Mucosa of rectum (tissue), 2 donors: ENCODE measurements around the gene LAMA4.

Experiments used
- H3K27ac ChIP-seq, 2 donors: one replicate each; pipeline ENCODE4 v1.7.0; 2013; ENCODE audit warnings: inconsistent platforms in 2 of 2, low read depth in 2 of 2, low read length in 2 of 2
- H3K27me3 ChIP-seq, 2 donors: one replicate each; pipeline ENCODE4 v1.7.0; 2013; ENCODE audit warnings: low read length in 2 of 2; ENCODE audit not compliant: control insufficient read depth in 2 of 2, insufficient read depth in 2 of 2
- H3K36me3 ChIP-seq, 2 donors: one replicate each; pipeline ENCODE4 v1.7.0; 2013; ENCODE audit warnings: low read length in 2 of 2; ENCODE audit not compliant: control insufficient read depth in 2 of 2, insufficient read depth in 2 of 2
- H3K4me1 ChIP-seq, 2 donors: one replicate each; pipeline ENCODE4 v1.7.0; 2013; ENCODE audit warnings: low read length in 2 of 2, mild to moderate bottlenecking in 1 of 2; ENCODE audit not compliant: control insufficient read depth in 2 of 2, insufficient read depth in 2 of 2
- H3K4me3 ChIP-seq, 2 donors: one replicate each; pipeline ENCODE4 v1.7.0; 2013; ENCODE audit warnings: low read length in 2 of 2
- H3K9ac ChIP-seq, 2 donors: one replicate each; pipeline ENCODE4 v1.7.0; 2013; ENCODE audit warnings: low read length in 2 of 2, low read depth in 1 of 2, mild to moderate bottlenecking in 1 of 2
- H3K9me3 ChIP-seq, 2 donors: one replicate each; pipeline ENCODE4 v1.7.0; 2013; ENCODE audit warnings: low read length in 2 of 2; ENCODE audit not compliant: control insufficient read depth in 2 of 2
- donor health status: healthy.
- donor health status: Normal muscosa, but diverticular disease.

The LAMA4 gene

DNA sequence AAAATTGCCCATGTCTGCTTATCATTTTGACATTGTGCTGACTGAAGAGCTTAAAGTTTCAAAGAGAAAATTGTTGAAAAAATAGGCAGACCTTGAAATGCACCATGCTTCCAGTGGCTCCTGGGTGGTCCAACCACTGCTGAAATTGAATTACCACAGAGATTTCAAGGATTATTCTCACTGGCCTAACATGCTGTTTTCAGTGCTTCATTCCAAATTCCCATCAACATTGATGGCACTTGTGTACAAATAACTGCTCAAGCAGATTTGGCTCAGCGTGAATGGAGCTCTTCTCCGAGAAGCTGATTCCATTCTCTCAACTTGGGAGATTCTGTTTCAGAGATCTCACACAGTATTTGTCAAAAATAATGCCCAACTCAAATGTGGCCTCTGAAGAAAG, 75.5 kb downstream of the LAMA4 start:
- H3K4me1 ChIP-seq: no peaks in the 10 kb centered on the region

DNA sequence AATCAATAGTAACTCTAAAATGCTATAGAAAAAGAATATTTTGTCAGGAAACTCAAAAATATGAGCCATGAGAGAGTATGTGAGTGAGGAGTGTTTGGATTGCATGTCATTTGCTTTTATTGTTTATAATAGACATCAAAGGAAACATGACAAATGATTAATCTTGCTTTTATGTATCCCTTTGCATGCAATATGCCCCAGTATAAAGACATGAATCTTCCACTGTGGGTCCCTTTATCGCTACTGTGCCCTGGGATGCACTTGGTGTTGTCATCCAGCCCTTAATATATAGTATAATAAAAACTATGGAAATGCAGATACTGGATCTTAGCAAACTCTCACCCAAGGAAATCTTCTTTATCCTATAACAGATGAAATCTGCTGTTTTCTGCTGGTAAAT, 77.3 kb downstream of the LAMA4 start:
- no peaks in the 10 kb centered on the region for H3K4me1 ChIP-seq
- H3K36me3 ChIP-seq: no peaks in the 10 kb centered on the region
- H3K9me3 ChIP-seq: no peaks in the 10 kb centered on the region
- H3K9ac ChIP-seq: no peak overlapping the region
- no peak overlapping the region for H3K4me3 ChIP-seq
- H3K27me3 ChIP-seq: peaks cover 0 to 3% of the 10 kb centered on the region in 2 donors
- no peak overlapping the region for H3K27ac ChIP-seq

More for the DNA sequence above, 75.5 kb downstream of the LAMA4 start:
- H3K4me3 ChIP-seq: no peak overlapping the region
- no peak overlapping the region for H3K27ac ChIP-seq
- no peaks in the 10 kb centered on the region for H3K9me3 ChIP-seq
- no peak overlapping the region for H3K9ac ChIP-seq
- peaks cover 0 to 3% of the 10 kb centered on the region in 2 donors for H3K27me3 ChIP-seq
- no peaks in the 10 kb centered on the region for H3K36me3 ChIP-seq

DNA sequence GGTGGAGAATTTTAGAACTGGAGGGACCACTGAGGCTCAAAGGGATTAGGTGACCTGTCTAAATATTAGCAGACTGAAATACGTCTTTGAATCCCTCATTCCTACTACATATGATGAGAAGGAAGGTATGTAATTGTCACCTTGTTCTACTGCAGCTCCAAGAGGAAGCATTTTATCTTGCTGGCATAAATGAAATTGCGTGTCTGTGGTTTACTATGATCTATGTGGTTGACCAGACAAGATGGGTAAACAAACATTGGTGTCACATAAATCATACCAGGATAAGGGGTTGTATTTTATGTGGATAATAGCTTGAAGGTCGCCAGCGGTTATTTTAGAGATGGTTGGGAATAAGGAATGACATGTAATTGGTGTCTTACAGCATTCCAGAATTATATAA, 78.2 kb downstream of the LAMA4 start:
- no peak overlapping the region for H3K4me3 ChIP-seq
- no peak overlapping the region for H3K27ac ChIP-seq
- peaks cover 0 to 3% of the 10 kb centered on the region in 2 donors for H3K36me3 ChIP-seq
- peaks cover 0 to 3% of the 10 kb centered on the region in 2 donors for H3K27me3 ChIP-seq
- no peak overlapping the region for H3K9ac ChIP-seq
- no peaks in the 10 kb centered on the region for H3K9me3 ChIP-seq
- H3K4me1 ChIP-seq: no peaks in the 10 kb centered on the region

DNA sequence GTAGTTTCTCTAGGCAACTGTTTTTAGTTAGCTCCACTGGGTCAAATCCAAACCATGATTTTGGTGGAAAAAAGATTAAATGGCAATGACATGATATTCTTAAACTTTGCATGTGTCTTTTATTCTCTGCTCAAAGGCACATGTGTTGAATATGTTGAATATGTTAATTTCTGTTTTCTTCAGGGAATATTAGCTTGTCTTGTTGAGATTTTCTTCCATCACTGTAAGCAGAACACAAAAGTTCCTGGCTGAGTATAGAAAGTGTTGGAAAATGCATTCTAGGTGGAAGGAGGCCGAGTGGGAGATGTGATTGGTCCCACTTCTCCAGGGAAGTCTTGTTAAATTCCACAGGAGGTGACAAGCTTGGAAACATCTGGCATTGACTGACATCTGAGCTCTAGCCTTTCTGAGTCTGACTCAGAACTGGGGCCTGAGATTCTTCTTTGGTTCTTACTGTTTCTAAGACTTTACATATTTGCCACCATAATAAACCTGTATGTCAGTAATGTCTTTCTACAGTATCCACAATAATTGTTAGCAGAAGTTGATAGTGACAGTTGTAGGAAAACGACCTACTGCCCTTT, 81.1 kb downstream of the LAMA4 start:
- H3K36me3 ChIP-seq: peaks cover 2 to 5% of the 10 kb centered on the region in 2 donors
- H3K9me3 ChIP-seq: no peaks in the 10 kb centered on the region
- no peaks in the 10 kb centered on the region for H3K27me3 ChIP-seq
- no peak overlapping the region for H3K4me3 ChIP-seq
- no peaks in the 10 kb centered on the region for H3K4me1 ChIP-seq
- H3K27ac ChIP-seq: no peak overlapping the region
- H3K9ac ChIP-seq: no peak overlapping the region

DNA sequence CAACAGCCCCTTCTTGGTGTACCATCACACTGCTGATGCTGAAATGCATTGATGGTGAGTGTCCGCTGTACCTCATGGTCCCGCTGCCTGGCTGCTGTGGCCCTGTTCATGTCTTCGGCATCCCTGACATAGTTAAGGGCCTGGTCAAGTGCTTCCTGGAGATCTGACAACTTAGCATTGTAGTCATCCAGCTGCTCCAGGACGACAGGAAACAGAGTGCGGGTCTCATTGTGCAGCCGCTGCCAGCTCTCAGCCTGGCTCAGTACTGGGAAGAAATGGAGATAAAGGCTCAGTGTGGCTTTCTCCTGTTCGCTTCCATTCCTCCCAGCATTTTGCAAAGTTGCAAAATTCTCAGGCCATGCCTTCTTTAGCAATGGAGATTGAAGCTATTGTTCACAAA, 81.8 kb downstream of the LAMA4 start:
- peaks cover 2 to 5% of the 10 kb centered on the region in 2 donors for H3K36me3 ChIP-seq

DNA sequence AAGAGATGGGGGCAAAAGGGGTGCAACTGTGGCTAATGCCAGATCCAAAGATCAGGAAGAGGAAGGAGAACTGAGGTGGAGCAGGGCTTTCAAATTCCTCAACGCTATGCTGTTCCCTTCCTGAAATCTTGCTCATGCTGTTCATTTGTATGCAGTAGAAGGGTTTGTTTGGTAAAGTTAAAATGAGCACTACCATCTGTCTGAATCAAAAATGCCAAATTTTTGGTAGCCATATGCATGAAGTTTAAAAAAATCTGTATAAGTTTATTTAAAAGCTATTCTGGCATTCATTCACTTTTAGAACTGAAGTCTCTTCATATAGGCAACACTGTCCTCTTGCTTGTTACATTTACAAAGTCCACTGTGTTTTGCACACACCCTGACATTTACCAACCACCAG, 84.8 kb downstream of the LAMA4 start:
- no peaks in the 10 kb centered on the region for H3K27me3 ChIP-seq
- H3K36me3 ChIP-seq: peaks cover 5% of the 10 kb centered on the region in 2 donors
- no peaks in the 10 kb centered on the region for H3K4me1 ChIP-seq

More for the DNA sequence above, 81.8 kb downstream of the LAMA4 start:
- H3K4me3 ChIP-seq: no peak overlapping the region
- H3K9me3 ChIP-seq: no peaks in the 10 kb centered on the region
- H3K9ac ChIP-seq: no peak overlapping the region
- H3K27me3 ChIP-seq: no peaks in the 10 kb centered on the region
- H3K27ac ChIP-seq: no peak overlapping the region
- H3K4me1 ChIP-seq: no peaks in the 10 kb centered on the region

DNA sequence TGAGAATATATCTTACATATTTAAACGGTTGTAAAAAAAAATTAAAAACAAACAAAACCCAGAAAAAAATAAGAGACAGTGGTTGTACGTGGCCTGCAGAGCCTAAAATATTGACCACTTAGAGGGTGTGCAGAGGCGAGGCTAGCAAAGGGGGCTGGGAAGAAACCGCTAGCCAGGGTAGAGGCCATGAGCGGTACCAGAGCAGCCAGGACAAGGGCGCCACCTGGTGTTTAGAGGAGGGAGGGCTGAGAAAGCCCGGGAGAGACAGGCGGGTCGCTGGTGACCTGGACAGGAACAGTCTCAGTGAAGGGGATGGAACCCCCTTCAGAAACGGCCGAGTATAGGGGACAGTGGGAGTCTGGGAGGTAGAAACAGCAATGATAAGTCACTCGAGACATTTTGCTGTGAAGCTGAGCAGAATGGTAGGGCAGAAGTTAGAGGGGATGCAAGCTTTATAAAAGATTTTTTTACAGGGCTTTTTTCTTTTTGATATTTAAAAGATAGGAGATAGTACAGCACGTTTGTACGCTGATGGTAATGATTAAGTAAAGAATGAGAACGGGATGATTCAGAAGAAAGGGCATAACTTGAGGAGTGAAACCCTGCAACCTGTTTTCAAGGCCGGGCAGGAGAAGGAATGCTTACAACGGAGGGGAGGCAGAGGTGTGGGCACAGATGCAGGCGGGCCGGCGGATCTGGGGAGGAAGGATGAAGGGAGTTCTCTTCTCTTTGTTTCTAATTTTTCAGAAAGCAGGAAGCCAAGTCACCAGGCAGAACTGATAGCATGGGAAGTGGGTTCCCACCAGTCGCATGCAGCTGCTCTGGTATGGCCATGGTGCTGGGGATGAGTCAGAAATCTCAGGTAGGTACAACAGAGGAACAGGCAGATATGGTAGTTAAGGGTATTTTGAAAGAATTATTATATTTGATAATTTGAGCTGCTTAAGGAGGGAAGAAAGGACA, 90.8 kb downstream of the LAMA4 start:
- H3K4me1 ChIP-seq: no peaks in the 10 kb centered on the region
- no peaks in the 10 kb centered on the region for H3K9me3 ChIP-seq
- peaks cover 0 to 5% of the 10 kb centered on the region in 2 donors for H3K27me3 ChIP-seq
- peaks cover 2 to 7% of the 10 kb centered on the region in 2 donors for H3K36me3 ChIP-seq
- H3K9ac ChIP-seq: no peak overlapping the region
- H3K4me3 ChIP-seq: no peak overlapping the region
- no peak overlapping the region for H3K27ac ChIP-seq

More for the DNA sequence above, 84.8 kb downstream of the LAMA4 start:
- Histone ChIP-seq H3K4me3 (no peak overlapping the region), H3K9me3 (no peaks in the 10 kb centered on the region), H3K9ac (no peak overlapping the region), H3K27ac (no peak overlapping the region)

DNA sequence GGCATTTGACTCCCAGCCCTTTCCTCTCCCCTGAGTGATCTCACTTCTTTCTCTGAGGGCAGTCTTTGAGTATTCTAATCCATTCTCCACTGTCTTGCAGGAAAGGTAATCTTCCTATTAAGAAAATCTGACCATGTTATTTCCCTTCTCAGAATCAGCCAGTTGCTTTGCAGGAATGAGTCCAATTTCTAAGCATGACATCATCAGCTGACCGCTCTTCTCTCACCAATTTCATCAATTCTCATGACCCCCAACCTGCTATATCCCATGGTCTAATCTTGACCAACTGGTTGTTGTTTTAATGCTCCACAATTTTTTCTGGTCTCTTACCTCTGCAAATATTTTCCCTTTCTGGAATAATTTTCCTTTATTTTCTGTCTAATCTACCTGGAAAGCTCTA, 93.6 kb downstream of the LAMA4 start:
- no peak overlapping the region for H3K27ac ChIP-seq
- H3K36me3 ChIP-seq: peaks cover 0 to 7% of the 10 kb centered on the region in 2 donors

DNA sequence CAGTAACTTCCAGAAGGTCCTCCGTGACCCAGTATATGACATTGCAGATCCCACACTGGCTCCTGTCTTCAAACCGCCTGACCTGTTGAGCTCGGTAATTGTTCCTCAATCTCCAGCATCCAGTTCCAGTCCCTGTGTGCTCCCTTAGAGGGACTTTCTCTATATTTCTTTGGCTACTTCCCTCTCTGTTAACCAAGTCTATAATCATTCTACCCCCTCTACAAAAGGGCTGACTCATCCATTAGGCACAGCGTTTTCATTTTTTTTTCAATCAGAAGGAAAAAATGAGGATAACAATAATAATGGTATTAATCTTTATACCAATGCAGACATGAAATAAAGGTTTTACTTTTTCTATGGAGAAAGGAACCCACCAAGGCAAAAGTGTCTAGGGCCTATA, 97.7 kb downstream of the LAMA4 start:
- no peak overlapping the region for H3K4me3 ChIP-seq
- no peak overlapping the region for H3K9ac ChIP-seq
- H3K27ac ChIP-seq: no peak overlapping the region
- H3K4me1 ChIP-seq: no peaks in the 10 kb centered on the region
- no peaks in the 10 kb centered on the region for H3K36me3 ChIP-seq
- H3K9me3 ChIP-seq: no peaks in the 10 kb centered on the region
- no peaks in the 10 kb centered on the region for H3K27me3 ChIP-seq

More for the DNA sequence above, 93.6 kb downstream of the LAMA4 start:
- no peaks in the 10 kb centered on the region for H3K9me3 ChIP-seq
- H3K27me3 ChIP-seq: peaks cover 0 to 5% of the 10 kb centered on the region in 2 donors
- H3K9ac ChIP-seq: no peak overlapping the region
- H3K4me3 ChIP-seq: no peak overlapping the region
- no peaks in the 10 kb centered on the region for H3K4me1 ChIP-seq

DNA sequence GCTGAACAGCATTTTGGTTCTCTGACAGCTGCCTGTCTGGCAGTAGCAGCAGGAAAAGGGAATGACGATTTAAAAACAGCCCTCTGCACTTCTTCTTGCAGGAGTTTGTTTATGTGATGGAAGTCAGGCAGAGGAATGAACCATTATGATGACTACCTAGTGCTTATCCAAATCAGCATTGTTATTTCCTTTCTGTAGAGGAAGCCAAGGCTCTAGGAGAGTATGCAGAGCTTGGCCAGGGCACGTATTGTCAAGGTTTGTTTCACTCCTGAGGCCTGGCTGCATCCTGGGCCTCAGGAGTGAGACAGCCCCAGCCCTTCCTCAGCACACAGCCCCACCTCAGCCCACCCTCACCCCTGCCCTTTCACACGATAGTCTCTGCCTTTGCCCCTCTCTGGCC, 98.5 kb downstream of the LAMA4 start:
- Histone ChIP-seq H3K27me3 (no peaks in the 10 kb centered on the region), H3K4me1 (no peaks in the 10 kb centered on the region), H3K27ac (no peak overlapping the region), H3K9ac (no peak overlapping the region), H3K36me3 (no peaks in the 10 kb centered on the region), H3K4me3 (no peak overlapping the region), H3K9me3 (no peaks in the 10 kb centered on the region)
